ENCODE results near the gene TBC1D22A.

Gene TBC1D22A

GRCh38 chr22:46906326-46907045, 144.0 kb downstream of the TBC1D22A start:
- DNase-seq (ENCODE audit: low read depth, low spot score) = no peak

GRCh38 chr22:46907241-46908215, 145.1 kb downstream of the TBC1D22A start:
- DNase-seq (ENCODE audit: low read depth, low spot score) = no peak

GRCh38 chr22:46908641-46909107, 146.2 kb downstream of the TBC1D22A start:
- DNase-seq (ENCODE audit: low read depth, low spot score) = no peak

GRCh38 chr22:46909237-46910030, 147.0 kb downstream of the TBC1D22A start:
- DNase-seq (ENCODE audit: low read depth, low spot score) = no peak

- no peak for DNase-seq (ENCODE audit: low read depth, low spot score)
Measured at GRCh38 chr22:46910624-46911023, 148.2 kb downstream of the TBC1D22A start.

DNA sequence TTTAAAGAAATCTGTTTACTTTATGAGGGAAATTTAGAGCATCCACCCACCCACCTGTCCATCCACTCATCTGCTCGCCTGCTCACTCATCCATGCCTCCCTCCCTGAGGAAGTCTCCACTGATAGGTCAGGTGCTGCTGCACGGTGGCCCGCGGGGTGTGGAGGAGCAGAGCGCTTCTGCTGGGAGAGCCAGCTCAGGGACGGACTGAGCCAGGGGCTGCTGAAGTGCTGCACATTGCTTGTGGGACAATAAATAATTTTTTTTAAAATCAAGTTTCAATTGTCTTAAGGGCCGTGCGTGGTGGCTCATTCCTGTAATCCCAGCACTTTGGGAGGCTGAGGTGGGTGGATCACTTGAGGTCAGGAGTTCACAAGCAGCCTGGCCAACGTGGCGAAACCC, 148.9 kb downstream of the TBC1D22A start:
- no peak for DNase-seq (ENCODE audit: low read depth, low spot score)

- DNase-seq (ENCODE audit: low read depth, low spot score) = no peak
Measured at GRCh38 chr22:46913351-46913750, 150.9 kb downstream of the TBC1D22A start.

- no peak for DNase-seq (ENCODE audit: low read depth, low spot score)
Measured at GRCh38 chr22:46914481-46914880, 152.0 kb downstream of the TBC1D22A start.

- DNase-seq (ENCODE audit: low read depth, low spot score) = no peak
Measured at GRCh38 chr22:46914916-46915894, 152.8 kb downstream of the TBC1D22A start.

DNA sequence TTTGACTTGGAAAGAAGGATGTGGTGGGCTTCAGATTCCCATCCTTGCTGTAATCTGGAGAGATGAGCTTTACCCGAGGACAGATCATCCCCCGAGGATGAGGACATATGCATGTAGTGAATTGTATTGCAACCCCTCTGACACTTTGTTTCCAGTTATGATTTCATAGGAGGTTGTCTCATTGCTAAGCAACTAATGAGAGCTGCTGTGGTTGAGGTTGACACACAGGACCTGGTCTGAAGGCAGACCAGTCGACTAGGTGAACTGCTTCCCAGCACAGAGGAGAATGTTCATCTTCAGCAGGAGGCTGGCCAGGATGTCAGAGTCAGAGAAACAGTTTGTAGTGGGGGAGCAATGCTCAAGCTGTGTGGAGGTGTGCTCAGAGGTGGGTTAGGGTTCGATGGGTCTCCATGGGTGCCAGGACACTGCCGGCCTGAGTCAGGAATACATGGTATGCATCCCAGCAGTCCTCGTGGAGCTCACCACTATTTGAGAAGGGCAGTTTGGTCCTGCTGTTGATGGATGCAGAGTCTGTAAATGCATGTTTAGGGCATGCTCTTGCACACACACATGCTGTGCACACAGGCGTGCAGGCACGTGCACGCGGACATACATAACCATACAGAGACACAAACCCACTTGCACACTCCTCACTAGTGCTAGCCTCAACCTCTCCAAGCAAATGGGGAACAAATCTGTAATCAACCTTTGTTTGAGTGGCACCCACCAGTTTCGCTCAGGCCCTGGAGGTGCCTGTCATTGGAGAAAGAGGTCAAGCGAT, 153.7 kb downstream of the TBC1D22A start:
- no peak for DNase-seq (ENCODE audit: low read depth, low spot score)

- no peak for DNase-seq (ENCODE audit: low read depth, low spot score)
Measured at GRCh38 chr22:46916886-46917770, 154.7 kb downstream of the TBC1D22A start.

DNA sequence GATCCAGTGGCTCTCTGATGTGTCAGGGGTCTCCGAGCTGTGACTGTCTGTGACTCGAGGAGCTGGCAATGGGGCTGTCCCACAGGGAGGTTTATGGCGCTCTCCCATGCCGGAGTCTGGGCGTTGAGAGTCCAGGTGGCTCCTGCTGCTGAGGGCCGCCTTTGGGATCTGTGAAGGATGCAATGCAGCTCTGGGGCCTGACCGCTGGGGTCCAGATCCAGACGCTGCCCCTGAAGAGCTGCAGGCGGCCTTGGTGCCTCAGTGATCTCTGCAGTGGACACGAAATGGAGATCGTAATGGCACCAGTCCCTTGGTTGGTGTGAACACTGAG, 155.3 kb downstream of the TBC1D22A start:
- no peak for DNase-seq (ENCODE audit: low read depth, low spot score)

DNA sequence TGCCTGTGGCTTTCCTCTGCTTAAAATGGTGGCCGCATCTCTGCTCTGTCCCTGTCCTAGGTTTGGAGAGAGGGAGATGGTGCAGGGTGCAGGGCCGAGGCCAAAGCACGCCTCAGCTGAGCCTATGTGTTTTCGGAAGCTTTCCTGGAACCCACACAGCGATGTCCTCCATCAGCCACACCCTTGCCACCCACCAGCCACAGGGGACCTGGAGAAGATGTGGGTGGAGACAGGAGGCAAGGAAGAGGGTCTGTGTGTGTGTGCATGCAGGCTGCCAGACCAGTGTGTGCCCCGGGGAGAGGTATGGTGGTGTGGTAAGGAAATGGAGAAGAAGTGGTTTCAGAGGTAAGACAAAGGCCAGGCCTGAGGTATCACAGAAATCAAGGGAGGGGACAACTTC, 155.7 kb downstream of the TBC1D22A start:
- DNase-seq (ENCODE audit: low read depth, low spot score) = no peak

- DNase-seq (ENCODE audit: low read depth, low spot score) = no peak
Measured at GRCh38 chr22:46922037-46922436, 159.6 kb downstream of the TBC1D22A start.

GRCh38 chr22:46923394-46923793, 160.9 kb downstream of the TBC1D22A start:
- no peak for DNase-seq (ENCODE audit: low read depth, low spot score)

- no peak for DNase-seq (ENCODE audit: low read depth, low spot score)
Measured at GRCh38 chr22:46925818-46926217, 163.4 kb downstream of the TBC1D22A start.

- DNase-seq (ENCODE audit: low read depth, low spot score) = no peak
Measured at GRCh38 chr22:46929046-46929709, 166.7 kb downstream of the TBC1D22A start.

DNA sequence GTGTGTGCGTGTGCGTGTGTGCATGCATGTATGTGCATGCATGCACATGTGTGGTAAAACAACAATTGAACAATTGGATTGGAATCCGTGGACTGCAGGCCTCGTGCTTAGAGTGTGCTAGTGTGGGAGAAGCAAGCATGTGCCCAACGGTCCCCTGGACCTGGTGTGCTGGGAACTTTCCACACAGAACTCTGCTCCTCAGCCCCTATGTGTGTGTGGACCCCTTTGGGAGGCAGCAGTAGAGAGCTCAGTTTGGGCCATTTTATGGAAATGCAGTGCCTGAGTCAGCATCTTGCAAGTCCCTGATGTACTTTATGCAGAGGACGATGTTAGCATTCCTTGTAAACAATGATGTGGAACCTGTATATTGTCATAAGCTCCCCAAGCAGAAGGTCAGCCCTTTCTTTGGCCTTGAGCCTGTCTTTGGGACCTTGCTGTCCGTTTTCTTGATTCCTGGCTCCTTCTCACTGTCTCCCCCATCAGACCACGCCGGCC, 167.3 kb downstream of the TBC1D22A start:
- DNase-seq (ENCODE audit: low read depth, low spot score) = no peak
